Right lobe of liver (tissue), 6 donors: Measurements from ENCODE around the gene ZDHHC7. TPM values are rescaled to one million over a fixed set of nuclear protein-coding genes. Genes with fewer than 3 reads are reported as not detected.

ENCODE experiments used
- ATAC-seq, 4 donors: fragments of 200-7000 bp; cut with Tn5 transposase; one replicate each; pipeline ENCODE4 v1.9.1; 2020; ENCODE audit warnings: mild to moderate bottlenecking in 4 of 4, moderate library complexity in 4 of 4
- DNase-seq, 3 donors: peaks; one replicate each; pipeline ENCODE4 v3.0.0-alpha.2; 2020
- H3K27ac ChIP-seq, 3 donors: fragments of 200-600 bp; one replicate each; pipeline ENCODE4 v1.8.0; 2022
- H3K27me3 ChIP-seq, 2 donors: fragments of 200-600 bp; one replicate each; pipeline ENCODE4 v1.8.0; 2022
- H3K36me3 ChIP-seq, 4 donors: fragments of 200-600 bp; sonication (generic) in 1 of 4; one replicate each; pipeline versions ENCODE4 v1.5.1 to v1.8.0; 2017 to 2022; ENCODE audit warnings: control low read depth in 1 of 4
- H3K4me1 ChIP-seq, 4 donors: fragments of 200-600 bp; sonication (generic) in 1 of 4; one replicate each; pipeline versions ENCODE4 v1.5.1 to v1.8.0; 2017 to 2022; ENCODE audit warnings: control low read depth in 1 of 4
- H3K4me3 ChIP-seq, 3 donors: fragments of 200-600 bp; one replicate each; pipeline ENCODE4 v1.8.0; 2022
- H3K9me3 ChIP-seq, 4 donors: fragments of 200-600 bp; sonication (generic) in 1 of 4; one replicate each; pipeline versions ENCODE4 v1.5.1 to v1.8.0; 2017 to 2022; ENCODE audit warnings: control low read depth in 1 of 4
- CTCF ChIP-seq, 4 donors: fragments of 200-600 bp in 3 of 4; fragments of 450-650 bp in 1 of 4; IDR thresholded peaks; one replicate each; pipeline versions ENCODE4 v1.5.1 to v1.8.0; 2016 to 2022; ENCODE audit warnings: antibody characterized with exemption in 4 of 4, mild to moderate bottlenecking in 2 of 4
- POLR2A ChIP-seq: fragments of 450-650 bp; IDR thresholded peaks from one replicate; pipeline ENCODE4 v1.6.1; 2017; ENCODE audit warnings: antibody characterized with exemption, mild to moderate bottlenecking
- WGBS: methylation state at CpG from one replicate; pipeline ENCODE4 v1.1.6; 2018; ENCODE audit warnings: low coverage, low lambda C conversion rate; ENCODE audit not compliant: insufficient coverage; ENCODE audit errors: missing lambda C conversion rate; 5-methylcytosine and 5-hydroxymethylcytosine counted together
- intact Hi-C, 2 donors: fragments of 100-400 bp; cut with DNase I; formaldehyde crosslinking; loops; one replicate each; pipeline versions ENCODE4 v1.11.2 to v1.14.1; 2022
- total RNA-seq, 6 experiments: library from RNA; depleted of rRNA in 2 of 6; stranded (reverse); fragments of >200 nt in 2 of 6; fragmentation: NEBNext Ultra II Directional in 3 of 6; extraction: Animal tissue kit (Norgen Biotek cat#: 25700) in 3 of 6; gene quantifications; one replicate each; pipeline versions ENCODE4 v1.1.0 to v1.2.4, GENCODE V29; 2016 to 2023
- donor health status: DM: no; HTN: yes; CAD: no.
- donor health status: DM: no; HTN: no; CAD: no.
- donor health status: DM: no; HTN: no; CAD: no.
- donor health status: DM: no; HTN: yes; CAD: no.
- donor health status: DM: no; HTN: yes; CAD: no.

Gene ZDHHC7
- total RNA-seq, 6 experiments from 2014 or later: 10.7 to 27.5 (median 19.0) TPM

DNA sequence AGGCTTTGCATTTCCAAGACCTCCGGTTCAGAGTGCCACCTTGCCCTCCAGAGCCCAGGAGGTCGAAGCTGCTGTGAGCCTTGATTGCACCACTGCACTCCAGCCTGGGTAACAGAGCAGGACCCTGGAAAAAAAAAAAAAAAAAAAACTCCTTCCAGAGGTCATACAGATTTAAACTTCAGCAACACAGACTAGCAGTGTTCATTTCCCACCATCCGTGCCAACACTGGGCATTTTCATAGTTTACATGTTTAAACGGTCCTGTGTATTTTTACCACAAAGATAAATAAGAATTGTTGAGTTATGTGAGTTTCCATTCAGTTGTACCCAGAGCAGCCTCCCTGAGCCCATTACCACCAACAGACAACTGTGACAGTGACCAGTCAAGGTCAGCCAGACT is 50.4 kb downstream of the ZDHHC7 start:
- H3K4me1 ChIP-seq: peaks cover 0 to 2% (median 0%) of the 10 kb centered on the region in 4 donors
- WGBS: 59% methylated on average over 4 of the region's 4 CpGs
- no peaks in the 10 kb centered on the region for H3K36me3 ChIP-seq
- DNase-seq: no peak
- intact Hi-C loops: loop anchor here (5.0 to 10.0 kb wide), 3 partner anchors 34 to 206 kb away; no protein-coding TSS in a partner anchor
- H3K27ac ChIP-seq: no peak overlapping the region
- no peak for ATAC-seq
- no peaks in the 10 kb centered on the region for H3K9me3 ChIP-seq
- no peak for TF ChIP-seq POLR2A
- no peak for TF ChIP-seq CTCF (IDR thresholded peaks at IDR 0.05)
- H3K27me3 ChIP-seq: no peaks in the 10 kb centered on the region
- H3K4me3 ChIP-seq: no peak overlapping the region

DNA sequence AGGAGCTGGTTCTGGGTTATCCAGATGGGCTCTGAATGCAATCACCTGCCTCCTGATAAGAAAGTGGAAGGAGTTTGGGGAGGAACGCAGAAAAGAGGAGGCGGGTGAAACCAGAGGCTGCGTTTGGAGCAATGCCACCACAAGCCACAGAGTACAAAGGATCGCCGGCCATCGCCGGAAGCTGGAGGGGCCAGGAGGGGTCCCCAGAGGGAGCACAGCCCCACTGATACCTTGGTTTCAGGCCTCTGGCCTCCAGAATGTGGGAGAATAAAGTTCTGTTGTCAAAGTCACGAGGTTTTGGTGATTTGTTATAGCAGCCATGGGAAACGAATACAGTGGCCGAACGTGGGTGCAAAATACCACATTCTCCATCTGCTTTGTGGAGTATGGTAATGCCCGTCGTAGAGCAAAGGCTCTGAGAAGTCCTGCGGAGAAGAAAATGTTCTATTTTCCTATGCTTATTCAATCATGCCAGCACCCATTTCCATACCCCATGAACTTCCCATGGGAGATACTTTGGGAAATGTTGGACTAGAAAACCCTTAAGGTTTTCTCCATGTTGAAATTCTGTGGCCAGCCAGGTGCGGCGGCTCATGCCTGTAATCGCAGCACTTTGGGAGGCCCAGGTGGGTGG is 51.4 kb downstream of the ZDHHC7 start:
- DNase-seq: no peak
- 82% methylated on average over 13 of the region's 17 CpGs for WGBS
- no peak for TF ChIP-seq POLR2A
- no peak for TF ChIP-seq CTCF (IDR thresholded peaks at IDR 0.05)

DNA sequence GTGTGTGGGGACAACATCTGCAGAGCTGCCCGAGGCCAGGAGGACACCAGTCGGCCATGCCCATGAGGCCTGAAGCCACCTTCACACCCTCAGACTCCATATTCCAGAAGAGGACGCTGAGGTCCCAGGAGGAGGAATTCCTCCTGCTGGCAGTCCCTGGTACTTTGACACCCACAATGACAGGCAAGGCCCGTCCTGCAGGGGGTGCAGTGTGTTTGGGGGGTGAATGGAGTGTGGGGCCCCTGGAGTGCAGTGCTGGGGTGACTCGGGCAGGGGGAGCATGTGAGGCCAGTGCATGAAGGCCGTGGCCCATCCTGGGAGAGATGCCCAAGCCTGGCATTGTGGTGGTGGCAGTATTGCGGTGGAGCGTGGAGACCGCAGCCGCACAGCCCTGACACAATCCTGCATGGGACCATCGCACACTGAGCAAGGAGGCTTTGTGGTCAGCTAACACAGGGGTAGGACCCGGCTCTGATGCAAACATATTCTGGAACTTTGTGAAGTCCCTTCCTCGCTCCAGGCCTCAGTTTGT is 52.2 kb downstream of the ZDHHC7 start:
- H3K9me3 ChIP-seq: no peaks in the 10 kb centered on the region
- H3K4me1 ChIP-seq: peaks cover 0 to 12% (median 0%) of the 10 kb centered on the region in 4 donors
- H3K4me3 ChIP-seq: no peak overlapping the region
- intact Hi-C loops: no loop called here
- H3K36me3 ChIP-seq: no peaks in the 10 kb centered on the region
- no CpG with 5 or more reads among the region's 13 CpGs for WGBS
- ATAC-seq: no peak
- H3K27ac ChIP-seq: no peak overlapping the region
- DNase-seq: no peak
- TF ChIP-seq POLR2A (no peak), CTCF (IDR thresholded peaks at IDR 0.05) (peak in 1 of 4 donors; percentile 2)
- no peaks in the 10 kb centered on the region for H3K27me3 ChIP-seq

More for the DNA sequence above, 51.4 kb downstream of the ZDHHC7 start:
- Histone ChIP-seq H3K4me1 (peaks cover 0 to 12% (median 0%) of the 10 kb centered on the region in 4 donors), H3K36me3 (no peaks in the 10 kb centered on the region), H3K4me3 (no peak overlapping the region), H3K27me3 (no peaks in the 10 kb centered on the region), H3K27ac (no peak overlapping the region), H3K9me3 (no peaks in the 10 kb centered on the region)
- intact Hi-C loops: loop anchor here (5.0 to 10.0 kb wide), 3 partner anchors 33 to 205 kb away; no protein-coding TSS in a partner anchor
- no peak for ATAC-seq

GRCh38 chr16:84957792-84958191 is 53.5 kb downstream of the ZDHHC7 start:
- WGBS: no CpG with 5 or more reads among the region's 1 CpG
- Histone ChIP-seq H3K4me1 (peaks cover 0 to 12% (median under 1%) of the 10 kb centered on the region in 4 donors), H3K27me3 (no peaks in the 10 kb centered on the region), H3K9me3 (no peaks in the 10 kb centered on the region), H3K36me3 (no peaks in the 10 kb centered on the region), H3K4me3 (no peak overlapping the region), H3K27ac (no peak overlapping the region)
- TF ChIP-seq CTCF (IDR thresholded peaks at IDR 0.05) (no peak), POLR2A (no peak)
- no peak for DNase-seq
- intact Hi-C loops: no loop called here
- ATAC-seq: no peak
